ENCODE measurements around the gene SLC38A11. TPM values are rescaled to one million over a fixed set of nuclear protein-coding genes. Genes with fewer than 3 reads are reported as not detected.
"Not testable (repeated sequence)": the region's sequence is repeated elsewhere in the genome, so short reads cannot be mapped to it uniquely, and the experiment has no call there.

The SLC38A11 gene
- total RNA-seq, 1 donor from 2014 or later: not detected

- H3K27me3 ChIP-seq (ENCODE audit: control insufficient read depth, insufficient read depth, low read length): no peaks in the 10 kb centered on the region
- no peaks in the 10 kb centered on the region for H3K36me3 ChIP-seq (ENCODE audit: control insufficient read depth, insufficient read depth, low read length)
- peak; percentile 12 for TF ChIP-seq CTCF (IDR thresholded peaks at IDR 0.05; ENCODE audit: insufficient read depth, low read length, severe bottlenecking)
- no peak overlapping the region for H3K4me3 ChIP-seq (ENCODE audit: low read depth, low read length)
- peak; percentile 85 for DNase-seq (ENCODE audit: low read depth)
- no peak for FAIRE-seq
Observed at GRCh38 chr2:164992818-164993217, 37.5 kb upstream of the SLC38A11 start.

GRCh38 chr2:164992093-164992454, 36.7 kb upstream of the SLC38A11 start:
- not testable (repeated sequence) for H3K36me3 ChIP-seq (ENCODE audit: control insufficient read depth, insufficient read depth, low read length); FAIRE-seq; H3K4me3 ChIP-seq (ENCODE audit: low read depth, low read length); H3K27me3 ChIP-seq (ENCODE audit: control insufficient read depth, insufficient read depth, low read length); DNase-seq (ENCODE audit: low read depth)

GRCh38 chr2:164991361-164992092, 36.2 kb upstream of the SLC38A11 start:
- H3K4me3 ChIP-seq (ENCODE audit: low read depth, low read length); H3K36me3 ChIP-seq (ENCODE audit: control insufficient read depth, insufficient read depth, low read length); H3K27me3 ChIP-seq (ENCODE audit: control insufficient read depth, insufficient read depth, low read length): not testable (repeated sequence)
- FAIRE-seq (peak; percentile 95), DNase-seq (ENCODE audit: low read depth) (peak; percentile 90)

GRCh38 chr2:164990953-164991352, 35.6 kb upstream of the SLC38A11 start:
- FAIRE-seq; H3K36me3 ChIP-seq (ENCODE audit: control insufficient read depth, insufficient read depth, low read length); H3K27me3 ChIP-seq (ENCODE audit: control insufficient read depth, insufficient read depth, low read length); H3K4me3 ChIP-seq (ENCODE audit: low read depth, low read length): not testable (repeated sequence)
- DNase-seq (ENCODE audit: low read depth): peak; percentile 55

GRCh38 chr2:164988805-164989204, 33.5 kb upstream of the SLC38A11 start:
- not testable (repeated sequence) for DNase-seq (ENCODE audit: low read depth); H3K36me3 ChIP-seq (ENCODE audit: control insufficient read depth, insufficient read depth, low read length); H3K27me3 ChIP-seq (ENCODE audit: control insufficient read depth, insufficient read depth, low read length); H3K4me3 ChIP-seq (ENCODE audit: low read depth, low read length); FAIRE-seq

GRCh38 chr2:164986027-164986426, 30.7 kb upstream of the SLC38A11 start:
- not testable (repeated sequence) for H3K27me3 ChIP-seq (ENCODE audit: control insufficient read depth, insufficient read depth, low read length); H3K4me3 ChIP-seq (ENCODE audit: low read depth, low read length); H3K36me3 ChIP-seq (ENCODE audit: control insufficient read depth, insufficient read depth, low read length); FAIRE-seq; DNase-seq (ENCODE audit: low read depth)

- H3K36me3 ChIP-seq (ENCODE audit: control insufficient read depth, insufficient read depth, low read length): no peaks in the 10 kb centered on the region
Observed at GRCh38 chr2:164984428-164984827, 29.1 kb upstream of the SLC38A11 start.

More at GRCh38 chr2:164984428-164984827, 29.1 kb upstream of the SLC38A11 start:
- no peak for TF ChIP-seq CTCF (IDR thresholded peaks at IDR 0.05; ENCODE audit: insufficient read depth, low read length, severe bottlenecking)
- FAIRE-seq: peak; percentile 66
- DNase-seq (ENCODE audit: low read depth): no peak
- Histone ChIP-seq H3K4me3 (ENCODE audit: low read depth, low read length) (no peak overlapping the region), H3K27me3 (ENCODE audit: control insufficient read depth, insufficient read depth, low read length) (no peaks in the 10 kb centered on the region)
